ENCODE data around the gene HES7.

DNA sequence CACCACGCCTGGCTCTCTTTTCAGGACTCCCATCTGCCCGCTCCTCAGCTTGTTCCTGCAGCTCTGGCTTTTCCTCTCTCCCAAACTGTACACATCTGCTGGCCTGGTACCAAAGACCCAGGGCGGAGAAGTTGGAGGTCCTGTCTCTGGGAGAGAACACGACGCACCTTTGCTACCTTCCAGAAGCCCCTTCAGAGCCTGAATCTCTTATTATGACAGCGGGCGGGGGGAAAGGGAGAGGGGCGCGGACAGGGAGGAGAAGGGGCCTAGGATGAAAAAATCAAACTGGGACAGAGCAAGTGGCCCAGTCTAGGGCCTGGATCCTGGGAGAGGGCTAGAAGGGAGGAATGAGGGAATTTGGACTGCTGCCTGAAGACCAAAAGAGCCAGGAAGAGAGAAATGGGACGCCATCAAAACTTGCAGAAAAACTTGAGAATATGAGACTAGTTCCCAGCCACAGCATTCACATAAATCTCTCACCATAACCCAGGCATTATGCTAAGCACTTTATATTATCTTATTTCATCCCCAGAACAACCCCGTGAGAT is 30.8 kb upstream of the HES7 start:
- TF ChIP-seq, protein P1, sequence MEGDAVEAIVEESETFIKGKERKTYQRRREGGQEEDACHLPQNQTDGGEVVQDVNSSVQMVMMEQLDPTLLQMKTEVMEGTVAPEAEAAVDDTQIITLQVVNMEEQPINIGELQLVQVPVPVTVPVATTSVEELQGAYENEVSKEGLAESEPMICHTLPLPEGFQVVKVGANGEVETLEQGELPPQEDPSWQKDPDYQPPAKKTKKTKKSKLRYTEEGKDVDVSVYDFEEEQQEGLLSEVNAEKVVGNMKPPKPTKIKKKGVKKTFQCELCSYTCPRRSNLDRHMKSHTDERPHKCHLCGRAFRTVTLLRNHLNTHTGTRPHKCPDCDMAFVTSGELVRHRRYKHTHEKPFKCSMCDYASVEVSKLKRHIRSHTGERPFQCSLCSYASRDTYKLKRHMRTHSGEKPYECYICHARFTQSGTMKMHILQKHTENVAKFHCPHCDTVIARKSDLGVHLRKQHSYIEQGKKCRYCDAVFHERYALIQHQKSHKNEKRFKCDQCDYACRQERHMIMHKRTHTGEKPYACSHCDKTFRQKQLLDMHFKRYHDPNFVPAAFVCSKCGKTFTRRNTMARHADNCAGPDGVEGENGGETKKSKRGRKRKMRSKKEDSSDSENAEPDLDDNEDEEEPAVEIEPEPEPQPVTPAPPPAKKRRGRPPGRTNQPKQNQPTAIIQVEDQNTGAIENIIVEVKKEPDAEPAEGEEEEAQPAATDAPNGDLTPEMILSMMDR (IDR thresholded peaks at IDR 0.05) = no peak
- TF ChIP-seq MLX (CRISPR knock-in tag; IDR thresholded peaks at IDR 0.05) = no peak
